ENCODE measurements around the gene NDUFS5. TPM values are rescaled to one million over a fixed set of nuclear protein-coding genes. Genes with fewer than 3 reads are reported as not detected.

NDUFS5 gene
- total RNA-seq, 1 donor from 2014 or later, result 360 TPM

- H3K27ac ChIP-seq (ENCODE audit: low read depth, low read length), result peak overlapping the region; percentile 63
- H3K4me1 Mint-ChIP-seq (ENCODE audit: low read depth, unreplicated experiment), result peaks cover 22% of the 10 kb centered on the region
- no peak overlapping the region for H3K4me3 ChIP-seq (ENCODE audit: insufficient read depth, low read depth, low read length)
- H4K20me1 ChIP-seq (ENCODE audit: insufficient read depth, low read length), result no peaks in the 10 kb centered on the region
- H3K4me2 ChIP-seq (ENCODE audit: low read length), result peak overlapping the region; percentile 37
- peak; percentile 96 for DNase-seq (ENCODE audit: low read depth)
- H3K9me3 ChIP-seq (ENCODE audit: insufficient read depth, low read depth, low read length), result no peaks in the 10 kb centered on the region
- no peaks in the 10 kb centered on the region for H3K79me2 ChIP-seq (ENCODE audit: insufficient read depth, low read length)
- peaks cover 15% of the 10 kb centered on the region for H3K4me1 ChIP-seq (ENCODE audit: insufficient read depth, low read length)
- FAIRE-seq, result peak; percentile 26
- no peaks in the 10 kb centered on the region for H3K36me3 ChIP-seq (ENCODE audit: insufficient read depth, low read length)
- H3K9me3 Mint-ChIP-seq (ENCODE audit: unreplicated experiment), result no peaks in the 10 kb centered on the region
- peaks cover 14% of the 10 kb centered on the region for H3K36me3 Mint-ChIP-seq (ENCODE audit: low read depth, unreplicated experiment)
- H3K9ac ChIP-seq (ENCODE audit: low read length), result peak overlapping the region; percentile 29
- H3K27me3 Mint-ChIP-seq (ENCODE audit: low read depth, unreplicated experiment), result no peaks in the 10 kb centered on the region
- no peaks in the 10 kb centered on the region for H3K27me3 ChIP-seq (ENCODE audit: insufficient read depth, low read length)
- no peak overlapping the region for H2AFZ ChIP-seq (ENCODE audit: low read depth, low read length)
- TF ChIP-seq CTCF (IDR thresholded peaks at IDR 0.05; ENCODE audit: insufficient read depth, low read depth, low read length), result no peak
- H3K4me3 Mint-ChIP-seq (ENCODE audit: unreplicated experiment), result no peak overlapping the region
- peak overlapping the region; percentile 86 for H3K27ac Mint-ChIP-seq (ENCODE audit: unreplicated experiment)
Observed at GRCh38 chr1:39047374-39048229, 21.5 kb downstream of the NDUFS5 start.

GRCh38 chr1:39048745-39049370 is 22.7 kb downstream of the NDUFS5 start:
- no peaks in the 10 kb centered on the region for H3K9me3 Mint-ChIP-seq (ENCODE audit: unreplicated experiment)

More at GRCh38 chr1:39048745-39049370, 22.7 kb downstream of the NDUFS5 start:
- no peak overlapping the region for H3K4me2 ChIP-seq (ENCODE audit: low read length)
- no peak overlapping the region for H3K4me3 Mint-ChIP-seq (ENCODE audit: unreplicated experiment)
- FAIRE-seq (no peak), DNase-seq (ENCODE audit: low read depth) (no peak)
- TF ChIP-seq CTCF (IDR thresholded peaks at IDR 0.05; ENCODE audit: insufficient read depth, low read depth, low read length) (no peak), EZH2 (IDR thresholded peaks at IDR 0.05; ENCODE audit: insufficient read depth, low read length) (no peak)
- H3K9me3 ChIP-seq (ENCODE audit: insufficient read depth, low read depth, low read length), result no peaks in the 10 kb centered on the region
- H3K27me3 Mint-ChIP-seq (ENCODE audit: low read depth, unreplicated experiment), result no peaks in the 10 kb centered on the region
- no peaks in the 10 kb centered on the region for H3K36me3 ChIP-seq (ENCODE audit: insufficient read depth, low read length)
- no peak overlapping the region for H2AFZ ChIP-seq (ENCODE audit: low read depth, low read length)
- H3K27me3 ChIP-seq (ENCODE audit: insufficient read depth, low read length), result no peaks in the 10 kb centered on the region
- H3K4me3 ChIP-seq (ENCODE audit: insufficient read depth, low read depth, low read length), result no peak overlapping the region
- peaks cover 15% of the 10 kb centered on the region for H3K4me1 ChIP-seq (ENCODE audit: insufficient read depth, low read length)
- H3K9ac ChIP-seq (ENCODE audit: low read length), result no peak overlapping the region
- no peak overlapping the region for H3K27ac Mint-ChIP-seq (ENCODE audit: unreplicated experiment)
- H3K79me2 ChIP-seq (ENCODE audit: insufficient read depth, low read length), result no peaks in the 10 kb centered on the region
- H3K27ac ChIP-seq (ENCODE audit: low read depth, low read length), result peak overlapping the region; percentile 13
- H3K36me3 Mint-ChIP-seq (ENCODE audit: low read depth, unreplicated experiment), result peaks cover 10% of the 10 kb centered on the region
- peaks cover 22% of the 10 kb centered on the region for H3K4me1 Mint-ChIP-seq (ENCODE audit: low read depth, unreplicated experiment)
- H4K20me1 ChIP-seq (ENCODE audit: insufficient read depth, low read length), result no peaks in the 10 kb centered on the region
